ENCODE measurements around the gene TMOD4. TPM values are rescaled to one million over a fixed set of nuclear protein-coding genes. Genes with fewer than 3 reads are reported as not detected.

The TMOD4 gene
- total and polyA plus RNA-seq, 7 donors: 0.07 to 2.1 (median 1.1) TPM; not detected in 4

GRCh38 chr1:151134396-151134795 is 41.4 kb downstream of the TMOD4 start:
- H3K4me1 ChIP-seq: peaks cover 0 to 23% (median 12%) of the 10 kb centered on the region in 4 donors
- H3K9me3 ChIP-seq: no peaks in the 10 kb centered on the region
- H3K27me3 ChIP-seq: no peaks in the 10 kb centered on the region
- 76 to 91% methylated on average over 3 of the region's 3 CpGs for WGBS, 2 donors
- no peak overlapping the region for H3K27ac ChIP-seq
- intact Hi-C loops (cut with DNase I): no loop called here
- H3K36me3 ChIP-seq: peaks cover 0 to 18% (median 2%) of the 10 kb centered on the region in 4 donors
- no peak for TF ChIP-seq EP300 (IDR thresholded peaks at IDR 0.05)
- TF ChIP-seq, protein P1, sequence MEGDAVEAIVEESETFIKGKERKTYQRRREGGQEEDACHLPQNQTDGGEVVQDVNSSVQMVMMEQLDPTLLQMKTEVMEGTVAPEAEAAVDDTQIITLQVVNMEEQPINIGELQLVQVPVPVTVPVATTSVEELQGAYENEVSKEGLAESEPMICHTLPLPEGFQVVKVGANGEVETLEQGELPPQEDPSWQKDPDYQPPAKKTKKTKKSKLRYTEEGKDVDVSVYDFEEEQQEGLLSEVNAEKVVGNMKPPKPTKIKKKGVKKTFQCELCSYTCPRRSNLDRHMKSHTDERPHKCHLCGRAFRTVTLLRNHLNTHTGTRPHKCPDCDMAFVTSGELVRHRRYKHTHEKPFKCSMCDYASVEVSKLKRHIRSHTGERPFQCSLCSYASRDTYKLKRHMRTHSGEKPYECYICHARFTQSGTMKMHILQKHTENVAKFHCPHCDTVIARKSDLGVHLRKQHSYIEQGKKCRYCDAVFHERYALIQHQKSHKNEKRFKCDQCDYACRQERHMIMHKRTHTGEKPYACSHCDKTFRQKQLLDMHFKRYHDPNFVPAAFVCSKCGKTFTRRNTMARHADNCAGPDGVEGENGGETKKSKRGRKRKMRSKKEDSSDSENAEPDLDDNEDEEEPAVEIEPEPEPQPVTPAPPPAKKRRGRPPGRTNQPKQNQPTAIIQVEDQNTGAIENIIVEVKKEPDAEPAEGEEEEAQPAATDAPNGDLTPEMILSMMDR (IDR thresholded peaks at IDR 0.05): no peak
- no peak overlapping the region for H3K4me3 ChIP-seq
- no peak for DNase-seq

DNA sequence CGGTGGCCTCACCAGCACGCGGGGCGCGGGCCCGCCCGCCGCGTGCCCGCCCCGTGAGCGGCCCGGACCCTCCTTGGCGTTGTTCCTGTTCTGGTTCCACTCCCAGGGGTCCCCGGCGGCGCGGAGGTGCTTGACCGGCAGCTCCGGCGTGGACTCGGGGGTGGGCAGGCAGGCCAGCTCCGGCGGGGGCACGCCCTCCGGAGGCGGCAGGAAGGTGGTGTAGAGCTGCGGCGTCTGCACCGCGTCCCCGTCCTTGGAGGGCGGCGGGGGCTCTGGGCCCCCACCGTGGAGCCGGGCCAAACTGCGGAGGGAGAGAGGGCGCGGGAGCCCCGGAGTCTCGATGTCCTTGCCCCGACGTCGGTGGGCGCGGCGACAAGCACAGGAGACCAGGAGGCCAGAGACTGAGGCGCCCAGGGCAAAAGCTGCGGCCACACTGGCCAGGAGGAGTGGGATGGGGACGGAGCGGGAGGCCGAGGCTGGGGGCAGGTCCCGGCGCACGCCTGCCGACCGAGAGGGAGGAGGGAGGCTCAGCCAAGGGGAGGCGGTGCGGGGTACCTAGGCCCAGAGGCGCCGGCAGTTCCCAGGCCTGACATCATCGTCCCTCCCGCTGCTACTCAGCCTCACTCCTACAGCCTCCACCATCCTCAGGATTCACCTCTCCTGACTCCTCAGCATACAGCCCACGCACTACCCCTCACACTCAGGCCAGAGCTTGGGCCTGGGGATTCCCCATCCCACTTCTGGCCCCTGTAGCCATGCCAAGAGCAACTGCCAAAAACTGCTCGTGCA is 42.6 kb downstream of the TMOD4 start:
- TF ChIP-seq, protein P1 (IDR thresholded peaks at IDR 0.05): no peak
- TF ChIP-seq EP300 (IDR thresholded peaks at IDR 0.05): no peak
- TF ChIP-seq POLR2A (IDR thresholded peaks at IDR 0.05): no peak
- no peak for TF ChIP-seq POLR2AphosphoS5 (IDR thresholded peaks at IDR 0.05)
- DNase-seq: no peak
- Histone ChIP-seq H3K27me3 (no peaks in the 10 kb centered on the region), H3K4me3 (peak overlapping the region in 1 of 4 donors; percentile 51), H3K4me1 (peaks cover 0 to 23% (median 12%) of the 10 kb centered on the region in 4 donors), H3K36me3 (peaks cover 0 to 14% (median 0%) of the 10 kb centered on the region in 4 donors), H3K9me3 (no peaks in the 10 kb centered on the region), H3K27ac (no peak overlapping the region)
- intact Hi-C loops (cut with DNase I): no loop called here
- 39 to 75% methylated on average over 65 of the region's 65 CpGs for WGBS, 2 donors

- H3K27me3 ChIP-seq: no peaks in the 10 kb centered on the region
- peaks cover 0 to 14% (median 0%) of the 10 kb centered on the region in 4 donors for H3K36me3 ChIP-seq
- intact Hi-C loops (cut with DNase I): no loop called here
- no peak for DNase-seq
- TF ChIP-seq, protein P1 (IDR thresholded peaks at IDR 0.05): no peak
- TF ChIP-seq EP300 (IDR thresholded peaks at IDR 0.05) (no peak), POLR2A (IDR thresholded peaks at IDR 0.05) (no peak), POLR2AphosphoS5 (IDR thresholded peaks at IDR 0.05) (no peak)
- WGBS, 2 donors: 26 to 68% methylated on average over 74 of the region's 74 CpGs
- peak overlapping the region; percentile 22 to 51 (median 43) for H3K4me3 ChIP-seq
- H3K27ac ChIP-seq: peak overlapping the region; percentile 70 to 75 (median 73)
- peaks cover 0 to 23% (median 12%) of the 10 kb centered on the region in 4 donors for H3K4me1 ChIP-seq
- no peaks in the 10 kb centered on the region for H3K9me3 ChIP-seq
Measured at GRCh38 chr1:151132335-151133017, 43.3 kb downstream of the TMOD4 start.

GRCh38 chr1:151131701-151132334 is 44.0 kb downstream of the TMOD4 start:
- TF ChIP-seq EP300 (IDR thresholded peaks at IDR 0.05): no peak
- TF ChIP-seq, protein P1 (IDR thresholded peaks at IDR 0.05): no peak
- TF ChIP-seq POLR2AphosphoS5 (IDR thresholded peaks at IDR 0.05): peak in 1 of 4 donors; percentile 4
- TF ChIP-seq POLR2A (IDR thresholded peaks at IDR 0.05): no peak
- intact Hi-C loops (cut with DNase I): no loop called here
- peak overlapping the region; percentile 22 to 51 (median 43) for H3K4me3 ChIP-seq
- peaks cover 0 to 23% (median 12%) of the 10 kb centered on the region in 4 donors for H3K4me1 ChIP-seq
- peak; percentile 74 for DNase-seq
- peak overlapping the region; percentile 70 to 75 (median 73) for H3K27ac ChIP-seq
- H3K27me3 ChIP-seq: no peaks in the 10 kb centered on the region
- no peaks in the 10 kb centered on the region for H3K9me3 ChIP-seq
- H3K36me3 ChIP-seq: peaks cover 0 to 13% (median 0%) of the 10 kb centered on the region in 4 donors
- whole genome bisulfite sequencing, 2 donors: 12 to 47% methylated on average over 39 of the region's 39 CpGs
